Caki2 (cell line): ENCODE results near the gene ATP2B2. TPM values are rescaled to one million over a fixed set of nuclear protein-coding genes. Genes with fewer than 3 reads are reported as not detected.

Experiments used
- DNase-seq: peaks from one replicate; pipeline ENCODE4 v3.0.0-alpha.2; 2015; ENCODE audit warnings: low read depth
- in situ Hi-C: cut with HindIII; loops from 2 replicates; pipeline ENCODE4 v1.10.0; 2016; ENCODE audit warnings: low sequenced_read_pairs, low pct_unique_long_range_greater_than_20kb, mixed read lengths
- total RNA-seq: library from RNA; depleted of rRNA; stranded (reverse); fragments of >200 nt; shearing (Covaris generic); gene quantifications from 2 replicates; pipeline ENCODE4 v1.2.3, GENCODE V29; 2014; ENCODE audit warnings: low replicate concordance

ATP2B2 gene
- total RNA-seq, 1 experiment from 2014 or later, result not detected

DNA sequence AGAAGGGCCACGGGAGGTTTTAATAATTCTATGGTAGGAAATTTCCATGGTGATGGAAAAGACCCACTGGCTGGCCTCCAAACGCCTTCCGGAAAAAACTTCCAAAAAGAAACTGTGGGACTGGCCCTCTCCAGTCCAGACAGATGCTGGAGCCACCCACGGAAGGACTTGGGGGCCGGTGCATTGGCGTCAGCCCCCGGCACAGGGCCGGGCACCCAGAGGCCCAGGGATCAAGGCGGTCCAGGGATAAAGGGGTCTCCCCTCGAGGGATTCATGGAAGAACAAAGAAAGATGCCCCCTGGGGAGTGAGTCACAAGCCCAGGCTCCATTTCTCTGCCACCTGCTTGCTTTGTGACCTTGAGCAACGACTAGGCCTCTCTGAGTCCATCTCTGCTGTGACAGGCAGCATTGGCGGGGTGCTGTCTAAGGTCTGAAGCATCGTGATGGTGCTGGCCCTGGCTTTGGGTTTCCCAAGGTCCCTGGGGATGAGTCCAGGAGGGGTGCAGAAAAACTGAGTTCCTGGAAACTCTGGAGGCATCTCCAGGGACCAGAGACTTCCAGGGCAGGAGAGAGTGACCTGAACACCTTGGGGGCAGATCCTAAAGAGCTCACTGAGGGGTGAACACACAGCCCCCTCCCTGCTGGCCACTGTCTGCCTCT is 21.6 kb downstream of the ATP2B2 start:
- in situ Hi-C loops, result no loop called here
- no peak for DNase-seq

GRCh38 chr3:10483364-10483675 is 22.1 kb downstream of the ATP2B2 start:
- in situ Hi-C loops, result no loop called here
- no peak for DNase-seq

DNA sequence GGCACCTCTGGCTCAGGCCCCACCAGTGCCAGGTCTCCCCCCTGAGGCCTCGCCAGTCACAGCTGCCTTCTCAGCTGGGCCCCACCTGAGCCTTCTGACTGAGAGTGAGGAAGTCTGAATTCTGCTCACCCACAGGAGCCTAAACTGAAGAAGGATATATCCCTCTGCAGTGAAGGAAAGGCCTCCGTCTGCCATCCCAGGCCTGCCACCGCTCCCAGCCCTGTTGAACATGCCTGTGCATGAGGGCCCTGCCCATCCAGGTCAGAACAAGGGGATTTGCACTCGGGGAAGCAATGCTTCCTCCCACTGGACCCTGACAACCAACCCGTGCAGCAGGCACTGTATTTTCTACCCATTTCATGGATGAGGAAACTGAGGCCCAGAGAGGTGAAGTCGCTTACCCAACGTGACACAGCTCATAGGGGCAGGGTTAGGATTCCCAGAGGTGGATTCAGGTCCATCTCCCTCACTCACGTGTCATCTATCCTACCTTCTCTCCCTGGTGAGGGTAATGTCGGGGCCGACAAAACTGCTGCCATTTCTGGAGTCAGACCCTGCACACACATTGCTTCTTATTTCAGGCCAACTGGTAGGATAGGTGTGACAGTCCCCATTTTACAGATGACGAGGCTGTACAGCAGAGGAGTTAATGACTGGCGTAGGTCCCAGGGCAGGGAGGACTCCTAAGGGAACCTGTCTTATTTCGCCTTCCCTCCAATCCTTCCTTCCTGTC is 22.6 kb downstream of the ATP2B2 start:
- in situ Hi-C loops, result no loop called here
- no peak for DNase-seq

- no peak for DNase-seq
- in situ Hi-C loops, result no loop called here
Observed at GRCh38 chr3:10480871-10481378, 24.5 kb downstream of the ATP2B2 start.

DNA sequence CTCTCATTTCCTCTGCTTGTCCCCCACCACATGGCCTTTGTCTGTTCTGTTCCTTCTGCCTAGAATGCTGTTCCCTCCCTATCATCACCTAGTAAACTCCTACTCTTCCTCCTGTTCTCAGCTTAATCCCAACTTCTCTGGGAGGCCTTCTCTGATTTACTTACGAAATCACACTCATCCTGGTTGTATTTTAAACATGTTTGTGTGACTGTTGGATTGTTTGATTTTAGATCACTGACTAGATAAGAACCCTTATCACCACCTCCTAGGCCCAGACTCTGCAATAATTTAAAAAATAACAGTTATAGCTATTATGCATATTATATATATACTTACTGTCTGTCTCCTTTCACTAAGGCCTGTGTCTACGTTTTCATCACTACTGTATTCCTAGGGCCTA is 26.1 kb downstream of the ATP2B2 start:
- DNase-seq, result no peak
- in situ Hi-C loops, result no loop called here

DNA sequence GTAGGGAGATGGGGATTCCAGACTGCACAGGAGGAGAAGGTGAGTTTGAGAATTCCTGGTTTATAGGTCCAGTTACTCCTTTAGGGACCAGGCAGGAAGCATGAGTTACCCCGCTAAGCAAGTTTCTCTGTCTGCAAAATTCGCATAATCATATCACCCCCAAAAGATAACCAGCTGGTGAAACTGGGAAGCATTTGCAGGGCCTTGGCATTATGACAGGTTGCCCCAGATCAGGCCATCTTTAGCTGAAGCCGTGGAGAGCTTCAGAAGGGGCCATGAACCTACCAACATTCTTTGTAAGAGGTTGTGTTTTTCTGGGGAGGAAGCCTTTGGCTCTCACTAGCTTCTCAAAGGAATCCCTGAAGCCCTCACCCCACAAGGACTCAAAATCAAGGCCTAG is 29.4 kb downstream of the ATP2B2 start:
- in situ Hi-C loops, result no loop called here
- DNase-seq, result no peak

GRCh38 chr3:10474847-10475246 is 30.5 kb downstream of the ATP2B2 start:
- in situ Hi-C loops, result no loop called here
- DNase-seq, result no peak

- in situ Hi-C loops, result no loop called here
Observed at GRCh38 chr3:10474275-10474646, 31.1 kb downstream of the ATP2B2 start.

DNA sequence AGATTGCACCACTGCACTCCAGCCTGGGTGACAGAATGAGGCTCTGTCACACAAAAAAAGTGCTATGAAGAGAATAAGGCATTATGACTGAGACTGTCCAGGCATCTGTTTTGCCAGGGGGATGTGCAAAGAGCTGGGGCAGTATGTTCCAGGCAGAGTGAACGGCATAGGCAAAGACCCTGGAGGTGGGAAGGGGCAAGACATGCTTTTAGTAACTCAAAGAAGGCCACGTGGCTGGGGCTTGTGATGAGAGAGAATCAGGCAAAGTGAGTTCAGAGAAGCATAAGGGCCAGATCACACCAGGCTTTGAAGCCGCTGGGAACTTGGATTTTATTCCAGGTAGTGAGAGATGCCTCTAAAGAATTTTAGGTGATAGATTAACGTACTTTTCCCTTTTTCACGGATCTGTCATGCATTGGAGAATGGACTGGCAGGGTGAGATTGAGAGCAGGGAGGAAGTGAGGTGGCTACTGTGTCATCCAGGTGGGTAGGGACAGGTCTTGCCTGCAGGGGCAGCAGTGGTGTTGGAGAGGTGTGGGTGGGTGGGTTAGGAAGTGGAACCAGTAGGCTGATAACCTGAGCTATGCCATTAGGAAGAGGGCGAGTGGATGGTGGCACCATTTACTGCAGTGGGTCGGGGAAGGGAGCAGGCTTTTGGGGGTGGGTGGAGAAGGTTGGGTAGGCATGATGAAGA is 31.7 kb downstream of the ATP2B2 start:
- DNase-seq, result no peak
- in situ Hi-C loops, result no loop called here

More at GRCh38 chr3:10474275-10474646, 31.1 kb downstream of the ATP2B2 start:
- no peak for DNase-seq

- in situ Hi-C loops, result no loop called here
- DNase-seq, result no peak
Observed at GRCh38 chr3:10472877-10473440, 32.4 kb downstream of the ATP2B2 start.

- in situ Hi-C loops, result no loop called here
- DNase-seq, result no peak
Observed at GRCh38 chr3:10471054-10471688, 34.2 kb downstream of the ATP2B2 start.

GRCh38 chr3:10470120-10471053 is 35.0 kb downstream of the ATP2B2 start:
- no peak for DNase-seq
- in situ Hi-C loops, result no loop called here

- DNase-seq, result no peak
- in situ Hi-C loops, result no loop called here
Observed at GRCh38 chr3:10469441-10470119, 35.8 kb downstream of the ATP2B2 start.

DNA sequence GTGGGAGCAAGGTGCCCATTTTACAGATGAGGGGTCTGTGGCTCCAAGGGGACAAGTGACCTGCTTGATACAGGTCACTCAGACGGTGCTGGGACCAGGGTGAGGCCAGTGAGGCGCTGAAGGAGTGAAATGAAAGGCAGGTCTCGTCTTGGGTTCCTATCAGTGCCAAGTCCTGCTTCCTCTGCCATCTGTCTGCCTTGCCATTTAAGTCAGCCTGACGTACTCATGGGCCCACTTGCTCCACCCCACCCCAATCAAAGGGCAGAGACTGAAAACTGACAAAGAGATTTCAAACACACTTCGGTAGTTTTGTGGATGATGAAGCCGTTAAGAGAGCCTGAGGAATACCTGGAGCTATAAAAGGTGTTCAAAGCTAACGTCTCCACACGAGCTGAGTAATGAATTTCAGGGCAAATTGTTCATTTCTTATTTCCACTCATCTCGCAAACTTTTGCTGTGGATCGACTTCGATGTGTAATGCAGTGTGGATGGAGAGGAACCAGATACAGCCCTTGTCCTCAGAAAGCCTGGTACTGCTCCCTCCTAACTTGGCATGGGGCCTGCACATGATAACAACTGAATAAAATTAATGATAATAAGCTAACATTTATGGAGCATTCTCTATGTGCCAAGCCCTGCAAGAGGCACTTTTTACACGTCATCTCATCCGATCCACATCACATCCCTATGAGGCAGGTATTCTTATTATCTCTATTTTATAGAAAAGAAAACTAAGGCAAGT is 36.6 kb downstream of the ATP2B2 start:
- no peak for DNase-seq
- in situ Hi-C loops, result no loop called here

DNA sequence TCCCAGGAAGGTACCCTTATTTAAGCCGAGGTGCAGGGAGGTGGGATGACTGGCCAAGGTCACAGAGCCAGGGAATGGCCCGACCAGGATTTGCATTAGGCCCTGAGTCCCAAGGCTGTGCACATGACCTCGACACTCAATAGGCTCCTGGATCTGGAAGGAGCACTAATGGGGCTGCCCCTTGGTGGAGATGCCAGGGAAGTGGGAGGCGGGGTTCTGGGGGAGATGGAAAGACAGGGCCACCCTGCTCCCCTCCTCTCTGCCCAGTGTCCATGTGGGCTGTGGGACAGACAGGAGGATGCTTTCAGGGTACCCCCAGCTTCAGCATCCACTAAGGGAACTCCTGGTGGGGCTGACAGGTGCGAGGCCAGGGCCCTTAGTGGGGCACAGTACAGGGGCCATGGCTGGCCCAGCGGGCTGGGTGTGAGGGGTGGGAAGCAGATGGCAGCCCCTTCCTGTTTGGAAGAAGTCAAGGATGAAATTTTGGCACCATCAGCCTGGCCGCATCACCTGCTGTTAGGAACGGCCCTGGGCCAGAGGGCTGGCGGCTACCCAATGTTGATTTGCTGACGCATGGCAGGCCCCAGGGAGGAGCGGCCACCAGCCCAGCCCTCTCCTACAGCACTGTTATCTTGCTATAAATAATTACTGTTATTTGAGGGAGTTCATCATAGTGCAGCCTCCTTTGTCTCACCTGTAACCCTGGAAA is 37.3 kb downstream of the ATP2B2 start:
- DNase-seq, result no peak
- in situ Hi-C loops, result no loop called here

- in situ Hi-C loops, result no loop called here
- DNase-seq, result no peak
Observed at GRCh38 chr3:10467204-10467603, 38.2 kb downstream of the ATP2B2 start.
